B cell (primary cell): ENCODE data around the gene PCDHB16.
"Not testable (repeated sequence)": the region's sequence is repeated elsewhere in the genome, so short reads cannot be mapped to it uniquely, and the experiment has no call there.

ENCODE experiments used
- EZH2 ChIP-seq: IDR thresholded peaks from 2 replicates; pipeline ENCODE4 v1.6.1; 2012; ENCODE audit warnings: borderline replicate concordance, low read depth, mild to moderate bottlenecking, moderate library complexity, low read length; ENCODE audit not compliant: insufficient read depth, poor library complexity, severe bottlenecking
- TF ChIP-seq, protein P1 (sequence below): fragments of 200-600 bp; IDR thresholded peaks from one replicate; pipeline ENCODE4 v1.8.0; 2022; ENCODE audit warnings: antibody characterized with exemption, mild to moderate bottlenecking

GRCh38 chr5:141201646-141202045, 19.5 kb downstream of the PCDHB16 start:
- TF ChIP-seq, protein P1, sequence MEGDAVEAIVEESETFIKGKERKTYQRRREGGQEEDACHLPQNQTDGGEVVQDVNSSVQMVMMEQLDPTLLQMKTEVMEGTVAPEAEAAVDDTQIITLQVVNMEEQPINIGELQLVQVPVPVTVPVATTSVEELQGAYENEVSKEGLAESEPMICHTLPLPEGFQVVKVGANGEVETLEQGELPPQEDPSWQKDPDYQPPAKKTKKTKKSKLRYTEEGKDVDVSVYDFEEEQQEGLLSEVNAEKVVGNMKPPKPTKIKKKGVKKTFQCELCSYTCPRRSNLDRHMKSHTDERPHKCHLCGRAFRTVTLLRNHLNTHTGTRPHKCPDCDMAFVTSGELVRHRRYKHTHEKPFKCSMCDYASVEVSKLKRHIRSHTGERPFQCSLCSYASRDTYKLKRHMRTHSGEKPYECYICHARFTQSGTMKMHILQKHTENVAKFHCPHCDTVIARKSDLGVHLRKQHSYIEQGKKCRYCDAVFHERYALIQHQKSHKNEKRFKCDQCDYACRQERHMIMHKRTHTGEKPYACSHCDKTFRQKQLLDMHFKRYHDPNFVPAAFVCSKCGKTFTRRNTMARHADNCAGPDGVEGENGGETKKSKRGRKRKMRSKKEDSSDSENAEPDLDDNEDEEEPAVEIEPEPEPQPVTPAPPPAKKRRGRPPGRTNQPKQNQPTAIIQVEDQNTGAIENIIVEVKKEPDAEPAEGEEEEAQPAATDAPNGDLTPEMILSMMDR = not testable (repeated sequence)
- TF ChIP-seq EZH2 = not testable (repeated sequence)
